H1 (cell line): ENCODE data around the gene BICRAL. TPM values are rescaled to one million over a fixed set of nuclear protein-coding genes. Genes with fewer than 3 reads are reported as not detected.

ENCODE experiments used
- CTCF ChIA-PET: fragments of 300-600 bp; sonication (Branson Sonifier 250); formaldehyde crosslinking; loops from one replicate; lab custom pipeline; 2021; ENCODE audit not compliant: partially characterized antibody; lab: Charles Lee
- POLR2A ChIA-PET: fragments of 300-600 bp; sonication (Branson Sonifier 250); formaldehyde crosslinking; loops from one replicate; lab custom pipeline; 2021; ENCODE audit warnings: inconsistent platforms; ENCODE audit not compliant: partially characterized antibody; lab: Charles Lee
- DNase-seq, 2 experiments: peaks; one replicate each; pipeline versions ENCODE4 v3.0.0 to v3.0.0-alpha.2; 2010 to 2022; ENCODE audit warnings: low spot score in 2 of 2, low read depth in 1 of 2, mixed read lengths in 1 of 2
- FAIRE-seq: peaks from 2 replicates; lab custom pipeline; 2011; peaks lifted over from hg19 to GRCh38; lab: Jason Lieb, UNC
- H2AFZ ChIP-seq: 2 replicates; pipeline ENCODE4 v1.8.1; 2012; ENCODE audit warnings: low read length, inconsistent platforms
- H2AK5ac ChIP-seq: 2 replicates; pipeline ENCODE4 v1.6.1; 2013; ENCODE audit warnings: low read depth, low read length
- H2BK120ac ChIP-seq: replicated peaks from 2 replicates; pipeline ENCODE3; 2013; ENCODE audit warnings: low read depth, low read length, inconsistent platforms
- H2BK12ac ChIP-seq: 2 replicates; pipeline ENCODE4 v1.6.1; 2013; ENCODE audit warnings: low read depth, low read length
- H2BK15ac ChIP-seq: 2 replicates; pipeline ENCODE4 v1.6.1; 2013; ENCODE audit warnings: low read length
- H2BK20ac ChIP-seq: 2 replicates; pipeline ENCODE4 v1.6.1; 2013; ENCODE audit warnings: low read length
- H2BK5ac ChIP-seq: 2 replicates; pipeline ENCODE4 v1.6.1; 2013; ENCODE audit warnings: low read depth, low read length
- H3K14ac ChIP-seq: 2 replicates; pipeline ENCODE4 v1.6.1; 2013; ENCODE audit warnings: inconsistent platforms; ENCODE audit not compliant: insufficient read length
- H3K18ac ChIP-seq: 2 replicates; pipeline ENCODE4 v1.6.1; 2013; ENCODE audit warnings: low read length; ENCODE audit errors: extremely low read depth
- H3K23ac ChIP-seq: 2 replicates; pipeline ENCODE4 v1.6.1; 2013; ENCODE audit warnings: inconsistent platforms; ENCODE audit not compliant: insufficient read length
- H3K23me2 ChIP-seq: 2 replicates; pipeline ENCODE4 v1.6.1; 2013; ENCODE audit warnings: low read depth, low read length
- H3K27ac ChIP-seq: 2 replicates; pipeline ENCODE4 v1.6.1; 2011; ENCODE audit warnings: low read depth, low read length, inconsistent platforms
- H3K27me3 ChIP-seq, 4 experiments: replicated peaks in 1 of 4; 1 replicate in 1 of 4; 2 replicates in 3 of 4; pipeline versions ENCODE4 v1.6.1 to v1.8.1; 2011 to 2013; ENCODE audit warnings: low read length in 3 of 4, mild to moderate bottlenecking in 3 of 4, inconsistent platforms in 2 of 4, mixed read lengths in 2 of 4, moderate library complexity in 1 of 4; ENCODE audit not compliant: control insufficient read depth in 3 of 4, insufficient read depth in 3 of 4; ENCODE audit errors: extremely low read depth in 1 of 4
- H3K36me3 ChIP-seq, 4 experiments: 2 replicates each; pipeline versions ENCODE4 v1.6.1 to v1.8.1; 2011 to 2013; ENCODE audit warnings: mild to moderate bottlenecking in 4 of 4, low read length in 3 of 4, moderate library complexity in 2 of 4, control low read depth in 1 of 4, inconsistent platforms in 1 of 4; ENCODE audit not compliant: insufficient read depth in 4 of 4, control insufficient read depth in 2 of 4
- H3K4ac ChIP-seq: replicated peaks from 2 replicates; pipeline ENCODE3; 2013; ENCODE audit warnings: low read length, low read depth, mixed read lengths, inconsistent platforms; ENCODE audit not compliant: insufficient read length
- H3K4me1 ChIP-seq, 4 experiments: replicated peaks in 1 of 4; 1 replicate in 1 of 4; 2 replicates in 3 of 4; pipeline versions ENCODE4 v1.6.1 to v1.8.1; 2011 to 2013; ENCODE audit warnings: low read length in 3 of 4, inconsistent platforms in 2 of 4, mixed read lengths in 1 of 4; ENCODE audit not compliant: insufficient read depth in 4 of 4, control insufficient read depth in 3 of 4
- H3K4me2 ChIP-seq, 2 experiments: 2 replicates each; pipeline versions ENCODE4 v1.6.1 to v1.8.1; 2011 to 2013; ENCODE audit warnings: low read depth in 2 of 2, low read length in 2 of 2, control low read depth in 1 of 2, inconsistent platforms in 1 of 2, mild to moderate bottlenecking in 1 of 2; ENCODE audit not compliant: insufficient read depth in 1 of 2
- H3K4me3 ChIP-seq, 4 experiments: fragments of 200-600, 300-600 bp in 1 of 4; sonication (generic), shearing (Covaris generic), sonication (Bioruptor Twin) in 1 of 4; 2 replicates each; pipeline versions ENCODE4 v1.5.1 to v1.8.1; 2011 to 2016; ENCODE audit warnings: low read length in 4 of 4, low read depth in 3 of 4, control low read depth in 2 of 4, inconsistent platforms in 2 of 4, mild to moderate bottlenecking in 2 of 4, mixed read lengths in 1 of 4, moderate library complexity in 1 of 4; ENCODE audit not compliant: insufficient read depth in 2 of 4; ENCODE audit errors: extremely low read depth in 1 of 4
- H3K56ac ChIP-seq: replicated peaks from 2 replicates; pipeline ENCODE3; 2013; ENCODE audit warnings: low read depth, mild to moderate bottlenecking, mixed read lengths, low read length, inconsistent platforms; ENCODE audit not compliant: insufficient read length
- H3K79me1 ChIP-seq: 2 replicates; pipeline ENCODE4 v1.6.1; 2013; ENCODE audit warnings: low read depth, low read length, control low read depth
- H3K79me2 ChIP-seq, 2 experiments: 2 replicates each; pipeline versions ENCODE4 v1.6.1 to v1.8.1; 2012 to 2013; ENCODE audit warnings: low read length in 2 of 2, mild to moderate bottlenecking in 2 of 2, inconsistent platforms in 1 of 2; ENCODE audit not compliant: insufficient read depth in 2 of 2, control insufficient read depth in 1 of 2
- H3K9ac ChIP-seq, 4 experiments: replicated peaks in 1 of 4; 1 replicate in 1 of 4; 2 replicates in 3 of 4; pipeline versions ENCODE4 v1.6.1 to v1.8.1; 2011 to 2013; ENCODE audit warnings: low read depth in 3 of 4, low read length in 3 of 4, control low read depth in 2 of 4, mild to moderate bottlenecking in 2 of 4, moderate library complexity in 2 of 4, inconsistent platforms in 1 of 4; ENCODE audit errors: extremely low read depth in 1 of 4
- H3K9me3 ChIP-seq, 2 experiments: 2 replicates each; pipeline versions ENCODE4 v1.6.1 to v1.8.1; 2012 to 2013; ENCODE audit warnings: mild to moderate bottlenecking in 2 of 2, moderate library complexity in 2 of 2, control low read depth in 1 of 2, inconsistent platforms in 1 of 2, low read depth in 1 of 2, low read length in 1 of 2, mixed read lengths in 1 of 2; ENCODE audit not compliant: insufficient read depth in 2 of 2
- H4K20me1 ChIP-seq, 2 experiments: replicated peaks in 1 of 2; 2 replicates each; pipeline versions ENCODE3 to v1.8.1; 2011 to 2013; ENCODE audit warnings: inconsistent platforms in 2 of 2, low read length in 2 of 2, mild to moderate bottlenecking in 1 of 2; ENCODE audit not compliant: insufficient read depth in 2 of 2, control insufficient read depth in 1 of 2
- H4K5ac ChIP-seq: 2 replicates; pipeline ENCODE4 v1.6.1; 2013; ENCODE audit warnings: low read length, low read depth, mixed read lengths, inconsistent platforms; ENCODE audit not compliant: insufficient read length
- H4K8ac ChIP-seq: 2 replicates; pipeline ENCODE4 v1.8.0; 2013; ENCODE audit warnings: mild to moderate bottlenecking, moderate library complexity, low read length, inconsistent platforms; ENCODE audit not compliant: insufficient read depth; ENCODE audit errors: extremely low read depth
- H4K91ac ChIP-seq: replicated peaks from 2 replicates; pipeline ENCODE3; 2013; ENCODE audit warnings: low read length, mixed read lengths, inconsistent platforms; ENCODE audit not compliant: insufficient read length
- CHD2 ChIP-seq: IDR thresholded peaks from 2 replicates; pipeline ENCODE4 v1.6.1; 2012; ENCODE audit warnings: low read length, improper control_type of control experiment
- E2F6 ChIP-seq: IDR thresholded peaks from 2 replicates; pipeline ENCODE4 v1.6.1; 2012; ENCODE audit warnings: inconsistent platforms
- EP300 ChIP-seq, 2 experiments: IDR thresholded peaks; 1 replicate in 1 of 2; 2 replicates in 1 of 2; pipeline ENCODE4 v1.6.1; 2011 to 2012; ENCODE audit warnings: low read depth in 2 of 2, low read length in 2 of 2, mild to moderate bottlenecking in 2 of 2, borderline replicate concordance in 1 of 2, inconsistent platforms in 1 of 2, moderate library complexity in 1 of 2
- GABPA ChIP-seq: IDR thresholded peaks from 2 replicates; pipeline ENCODE4 v1.6.1; 2011; ENCODE audit warnings: mild to moderate bottlenecking, low read length, moderate library complexity, borderline replicate concordance; ENCODE audit not compliant: insufficient read depth
- GTF2F1 ChIP-seq: IDR thresholded peaks from 2 replicates; pipeline ENCODE4 v1.6.1; 2012; ENCODE audit warnings: low read depth, low read length, improper control_type of control experiment, borderline replicate concordance
- JUN ChIP-seq: IDR thresholded peaks from 2 replicates; pipeline ENCODE4 v1.6.1; 2011; ENCODE audit warnings: low read depth, mild to moderate bottlenecking, improper control_type of control experiment, low read length
- KDM4A ChIP-seq: IDR thresholded peaks from one replicate; pipeline ENCODE4 v1.7.1; 2012; ENCODE audit warnings: low read depth, mild to moderate bottlenecking, moderate library complexity, low read length, inconsistent platforms; ENCODE audit not compliant: severe bottlenecking
- RFX5 ChIP-seq: IDR thresholded peaks from 2 replicates; pipeline ENCODE4 v1.6.1; 2011; ENCODE audit warnings: low read depth, low read length, improper control_type of control experiment, borderline replicate concordance
- SIN3A ChIP-seq, 2 experiments: IDR thresholded peaks in 1 of 2; conservative IDR thresholded peaks in 1 of 2; 2 replicates each; pipeline ENCODE4 v1.6.1; 2011 to 2012; ENCODE audit warnings: low read length in 2 of 2, improper control_type of control experiment in 1 of 2, low read depth in 1 of 2, mild to moderate bottlenecking in 1 of 2
- SIRT6 ChIP-seq: IDR thresholded peaks from one replicate; pipeline ENCODE4 v1.7.1; 2012; ENCODE audit warnings: low read length, inconsistent platforms
- SIX5 ChIP-seq: IDR thresholded peaks from 2 replicates; pipeline ENCODE4 v1.6.1; 2011; ENCODE audit warnings: mild to moderate bottlenecking, low read depth, low read length
- SUZ12 ChIP-seq: fragments of 200-600 bp; sonication (generic); IDR thresholded peaks from 2 replicates; pipeline ENCODE4 v1.6.1; 2012; ENCODE audit warnings: mild to moderate bottlenecking, inconsistent platforms, low read length, moderate library complexity, mixed read lengths
- TAF1 ChIP-seq: IDR thresholded peaks from 2 replicates; pipeline ENCODE4 v1.6.1; 2011; ENCODE audit warnings: mild to moderate bottlenecking, low read depth, low read length
- YY1 ChIP-seq: IDR thresholded peaks from 2 replicates; pipeline ENCODE4 v1.6.1; 2011; ENCODE audit warnings: low read depth, mild to moderate bottlenecking, low read length
- polyA plus RNA-seq, 7 experiments: library from polyadenylated mRNA; depleted of rRNA in 3 of 7; stranded (reverse) in 5 of 7; unstranded in 2 of 7; fragments of >200 nt in 5 of 7; fragments of 200-250 nt in 2 of 7; gene quantifications; 1 replicate in 5 of 7; 2 replicates in 1 of 7; 4 replicates in 1 of 7; pipeline versions ENCODE4 v1.2.1 to v1.2.3, GENCODE V29; 2011 to 2013; ENCODE audit warnings: missing spikeins in 2 of 7, mixed read lengths in 2 of 7
- total RNA-seq: library from RNA; stranded (reverse); fragmentation: NEBNext Ultra II Directional; extraction: Animal tissue kit (Norgen Biotek cat#: 25700); gene quantifications from 2 replicates; pipeline ENCODE4 v1.2.1, GENCODE V29; 2021

Gene BICRAL
- total and polyA plus RNA-seq, 2 of the 8 experiments (the other 6 are each of a cell fraction or from before 2014, with no cell fraction given) = 9.4 to 12.2 TPM

GRCh38 chr6:42817907-42818306, 36.1 kb downstream of the BICRAL start:
- Histone ChIP-seq H3K4me2 (no peak overlapping the region), H3K18ac (no peak overlapping the region), H3K23ac (no peak overlapping the region), H3K9ac (no peak overlapping the region), H2BK5ac (no peak overlapping the region), H4K8ac (no peak overlapping the region), H2AK5ac (no peak overlapping the region), H3K9me3 (no peaks in the 10 kb centered on the region), H3K27me3 (no peaks in the 10 kb centered on the region), H2BK120ac (no peak overlapping the region), H4K5ac (no peak overlapping the region), H3K56ac (no peak overlapping the region), H3K4me3 (no peak overlapping the region), H3K36me3 (peaks cover 0 to 3% (median 0%) of the 10 kb centered on the region in 4 experiments; a peak in 3 of 8 replicates), H4K20me1 (no peaks in the 10 kb centered on the region), H3K4ac (no peak overlapping the region), H2BK20ac (no peak overlapping the region), H2AFZ (no peak overlapping the region), H3K23me2 (no peaks in the 10 kb centered on the region), H3K79me2 (no peaks in the 10 kb centered on the region), H4K91ac (no peak overlapping the region), H3K4me1 (peaks cover 4 to 22% (median 14%) of the 10 kb centered on the region in 4 experiments; a peak in 5 of 7 replicates), H3K27ac (no peak overlapping the region), H2BK12ac (no peak overlapping the region), H3K14ac (no peak overlapping the region), H3K79me1 (0 out of 2 replicates have a peak, but pooled peaks cover 2% of the 10 kb centered on the region), H2BK15ac (no peak overlapping the region)
- DNase-seq = no peak
- FAIRE-seq = no peak
- POLR2A ChIA-PET = interaction anchor here (0.8 to 1.8 kb wide), 3 partner anchors 32 to 72 kb away, joined by 3 to 5 read pairs (median 3); partner anchors contain the start of genes BICRAL and TBCC
- CTCF ChIA-PET = interaction anchor here (0.8 to 4.2 kb wide), 6 partner anchors 9 to 28 kb away, joined by 3 to 22 read pairs (median 4); no protein-coding TSS in a partner anchor
- TF ChIP-seq SUZ12 (no peak), RFX5 (no peak), GABPA (no peak), EP300 (IDR thresholded peaks at IDR 0.05; ENCODE audit: borderline replicate concordance in 1 of 2, low read depth in 2 of 2, low read length in 2 of 2) (no peak), YY1 (no peak), SIN3A (conservative IDR thresholded peaks at IDR 0.05 in 1 of 2, IDR thresholded peaks at IDR 0.05 in 1 of 2; ENCODE audit: low read depth in 1 of 2, low read length in 2 of 2) (no peak), JUN (no peak), SIX5 (no peak), SIRT6 (no peak), KDM4A (no peak), TAF1 (no peak), GTF2F1 (no peak), CHD2 (no peak), E2F6 (no peak)
